ENCODE data around the gene GALNT10. TPM values are rescaled to one million over a fixed set of nuclear protein-coding genes. Genes with fewer than 3 reads are reported as not detected.

Gene GALNT10
- total and polyA plus RNA-seq, 12 donors: 3.1 to 19.0 (median 11.7) TPM

GRCh38 chr5:154303133-154303532 is 112.6 kb downstream of the GALNT10 start:
- H3K4me3 ChIP-seq: no peak overlapping the region
- ATAC-seq (no peak), DNase-seq (no peak)
- H3K27ac ChIP-seq: no peak overlapping the region
- peaks cover 0 to 43% (median 0%) of the 10 kb centered on the region in 9 donors for H3K36me3 ChIP-seq
- TF ChIP-seq, protein P1, sequence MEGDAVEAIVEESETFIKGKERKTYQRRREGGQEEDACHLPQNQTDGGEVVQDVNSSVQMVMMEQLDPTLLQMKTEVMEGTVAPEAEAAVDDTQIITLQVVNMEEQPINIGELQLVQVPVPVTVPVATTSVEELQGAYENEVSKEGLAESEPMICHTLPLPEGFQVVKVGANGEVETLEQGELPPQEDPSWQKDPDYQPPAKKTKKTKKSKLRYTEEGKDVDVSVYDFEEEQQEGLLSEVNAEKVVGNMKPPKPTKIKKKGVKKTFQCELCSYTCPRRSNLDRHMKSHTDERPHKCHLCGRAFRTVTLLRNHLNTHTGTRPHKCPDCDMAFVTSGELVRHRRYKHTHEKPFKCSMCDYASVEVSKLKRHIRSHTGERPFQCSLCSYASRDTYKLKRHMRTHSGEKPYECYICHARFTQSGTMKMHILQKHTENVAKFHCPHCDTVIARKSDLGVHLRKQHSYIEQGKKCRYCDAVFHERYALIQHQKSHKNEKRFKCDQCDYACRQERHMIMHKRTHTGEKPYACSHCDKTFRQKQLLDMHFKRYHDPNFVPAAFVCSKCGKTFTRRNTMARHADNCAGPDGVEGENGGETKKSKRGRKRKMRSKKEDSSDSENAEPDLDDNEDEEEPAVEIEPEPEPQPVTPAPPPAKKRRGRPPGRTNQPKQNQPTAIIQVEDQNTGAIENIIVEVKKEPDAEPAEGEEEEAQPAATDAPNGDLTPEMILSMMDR (IDR thresholded peaks at IDR 0.05): no peak
- WGBS, 2 donors: 97 to 100% methylated on average over 1 of the region's 1 CpG
- peaks cover 0 to 27% (median 23%) of the 10 kb centered on the region in 9 donors for H3K4me1 ChIP-seq
- peaks cover 0 to 22% (median 0%) of the 10 kb centered on the region in 11 donors for H3K9me3 ChIP-seq
- intact Hi-C loops (cut with DNase I): loop anchor here in 1 of 10 donors (10.0 kb wide), 1 partner anchor 108 kb away; the partner anchor contains the start of gene GALNT10
- no peaks in the 10 kb centered on the region for H3K27me3 ChIP-seq

DNA sequence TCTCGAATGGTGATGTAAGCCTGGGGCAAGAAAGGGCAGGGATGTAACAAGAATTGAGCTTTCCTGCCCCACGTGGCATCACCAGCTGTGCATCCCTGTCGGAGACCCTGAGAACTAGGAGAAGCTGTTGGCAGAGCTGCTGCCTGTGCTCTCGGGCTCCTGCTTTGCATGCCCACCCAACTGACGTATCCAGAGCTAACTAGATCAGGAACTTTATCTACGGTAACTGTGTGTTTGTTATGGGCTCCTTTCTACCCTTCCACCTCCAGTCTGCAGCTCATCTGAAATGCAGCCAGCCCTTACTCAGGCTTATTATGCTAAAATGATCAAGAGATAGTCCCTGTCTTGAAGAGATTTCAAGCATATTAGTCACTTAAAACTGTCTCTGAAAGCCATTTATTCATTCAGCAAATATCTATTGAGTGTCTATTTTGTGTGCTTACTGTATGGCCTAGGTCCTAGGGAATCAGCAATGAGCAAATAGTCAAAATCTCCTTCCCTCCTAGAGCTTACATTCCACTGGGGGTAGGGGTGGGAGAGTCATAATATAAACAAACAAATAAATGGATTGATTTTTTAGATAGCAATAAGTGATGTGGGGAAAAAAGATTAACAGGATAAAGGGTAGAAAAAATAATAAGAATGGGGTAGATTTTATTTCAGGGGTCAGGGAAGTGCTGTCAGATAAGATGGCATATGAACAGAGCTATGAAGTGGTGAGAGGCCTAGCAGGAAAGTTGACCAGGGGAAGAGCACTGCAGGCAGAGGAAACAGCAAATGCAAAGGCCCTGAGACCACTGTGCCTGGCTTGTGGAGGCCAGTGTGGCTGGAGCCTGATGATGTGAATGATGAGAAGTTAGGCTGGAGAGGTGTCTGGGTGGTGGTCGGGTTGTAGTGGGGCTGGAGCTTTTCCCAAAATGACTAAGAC is 118.2 kb downstream of the GALNT10 start:
- Histone ChIP-seq H3K9me3 (peaks cover 0 to 22% (median 0%) of the 10 kb centered on the region in 11 donors), H3K36me3 (peaks cover 0 to 5% (median 0%) of the 10 kb centered on the region in 9 donors), H3K27ac (peak overlapping the region in 1 of 10 donors; percentile 16), H3K4me3 (no peak overlapping the region), H3K27me3 (no peaks in the 10 kb centered on the region), H3K4me1 (peaks cover 0 to 8% (median 0%) of the 10 kb centered on the region in 9 donors)
- ATAC-seq: peak in 1 of 8 donors; percentile 38
- TF ChIP-seq, protein P1 (IDR thresholded peaks at IDR 0.05): no peak
- intact Hi-C loops (cut with DNase I): loop anchor here in 1 of 10 donors (10.0 kb wide), 1 partner anchor 114 kb away; the partner anchor contains the start of gene GALNT10
- WGBS, 2 donors: 78 to 81% methylated on average over 7 of the region's 7 CpGs
- DNase-seq: no peak

GRCh38 chr5:154309371-154309745 is 118.8 kb downstream of the GALNT10 start:
- ATAC-seq (no peak), DNase-seq (no peak)
- Histone ChIP-seq H3K27ac (peak overlapping the region in 1 of 10 donors; percentile 16), H3K4me3 (no peak overlapping the region), H3K9me3 (peaks cover 0 to 17% (median 0%) of the 10 kb centered on the region in 11 donors), H3K36me3 (no peaks in the 10 kb centered on the region), H3K27me3 (no peaks in the 10 kb centered on the region), H3K4me1 (peaks cover 0 to 8% (median 0%) of the 10 kb centered on the region in 9 donors)
- WGBS, 2 donors: 92 to 97% methylated on average over 1 of the region's 1 CpG
- TF ChIP-seq, protein P1 (IDR thresholded peaks at IDR 0.05): no peak
- intact Hi-C loops (cut with DNase I): loop anchor here in 1 of 10 donors (10.0 kb wide), 1 partner anchor 115 kb away; the partner anchor contains the start of gene GALNT10

- DNase-seq: no peak
- ATAC-seq: no peak
- intact Hi-C loops (cut with DNase I): loop anchor here in 1 of 10 donors (10.0 kb wide), 1 partner anchor 115 kb away; the partner anchor contains the start of gene GALNT10
- H3K9me3 ChIP-seq: peaks cover 0 to 12% (median 0%) of the 10 kb centered on the region in 11 donors
- 71 to 76% methylated on average over 8 of the region's 8 CpGs for WGBS, 2 donors
- peaks cover 0 to 8% (median 0%) of the 10 kb centered on the region in 9 donors for H3K4me1 ChIP-seq
- H3K27ac ChIP-seq: no peak overlapping the region
- TF ChIP-seq, protein P1 (IDR thresholded peaks at IDR 0.05): no peak
- no peaks in the 10 kb centered on the region for H3K36me3 ChIP-seq
- H3K27me3 ChIP-seq: no peaks in the 10 kb centered on the region
- no peak overlapping the region for H3K4me3 ChIP-seq
These were observed 119.3 kb downstream of the GALNT10 start for GRCh38 chr5:154309805-154310204.

All from heart right ventricle (tissue), 16 donors.